ENCODE measurements around the gene MACROD2.

MACROD2 gene

DNA sequence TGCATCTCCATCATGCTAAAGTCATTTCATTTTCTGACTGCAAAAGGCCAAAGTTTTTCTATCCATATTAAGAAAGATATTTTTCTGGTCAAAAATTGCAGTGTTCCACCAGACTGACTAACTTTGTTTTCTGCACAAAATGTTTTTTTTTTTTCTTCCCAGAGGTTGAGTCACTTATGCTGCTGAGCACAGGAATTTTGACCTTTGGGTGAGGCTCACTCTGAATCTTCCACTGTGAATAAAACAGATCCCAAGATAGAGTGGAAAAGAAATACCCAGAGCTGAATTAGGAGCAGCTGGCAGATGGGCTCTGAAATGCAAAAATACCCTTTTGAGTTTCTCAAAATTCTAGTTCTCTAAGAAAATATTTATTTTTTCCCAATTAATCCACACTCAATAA is 1581.1 kb downstream of the MACROD2 start:
- DNase-seq, result no peak

DNA sequence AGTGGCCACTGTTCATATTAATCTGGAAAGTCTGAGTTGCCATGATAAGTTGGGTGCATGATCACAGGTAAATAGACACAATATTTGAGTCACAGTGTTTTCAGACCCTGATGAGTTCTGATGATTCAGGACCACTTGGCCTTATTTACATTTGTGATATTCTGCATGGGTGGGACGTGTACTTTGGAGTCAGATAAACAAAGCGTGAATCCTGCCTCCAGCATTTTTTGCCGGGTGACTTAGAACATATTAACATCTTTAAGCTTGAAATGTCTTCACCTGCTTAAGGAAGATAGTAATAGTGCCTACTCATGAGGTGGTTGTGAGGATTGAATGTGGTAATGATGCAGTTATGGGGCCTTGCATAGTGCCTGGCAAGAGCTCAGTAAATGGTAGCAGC is 1582.8 kb downstream of the MACROD2 start:
- DNase-seq, result no peak

DNA sequence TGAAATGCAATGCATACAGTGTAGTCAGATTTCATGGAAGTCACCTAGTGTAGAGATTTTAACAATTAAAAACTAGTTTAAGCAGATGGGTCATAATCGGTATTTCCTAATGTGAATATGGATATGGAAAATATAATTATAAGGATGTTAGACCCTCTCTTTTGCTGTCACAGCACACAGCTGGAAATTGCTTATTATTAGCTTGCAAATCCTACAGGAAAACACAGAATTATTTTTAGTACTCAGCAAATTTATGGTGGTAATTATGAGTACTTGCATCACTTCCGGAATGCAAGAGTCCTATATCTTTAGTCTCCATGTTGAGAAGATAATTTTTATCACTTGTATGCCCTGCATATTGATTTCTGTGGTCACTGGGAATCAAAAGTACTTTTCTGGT is 1584.4 kb downstream of the MACROD2 start:
- no peak for DNase-seq

DNA sequence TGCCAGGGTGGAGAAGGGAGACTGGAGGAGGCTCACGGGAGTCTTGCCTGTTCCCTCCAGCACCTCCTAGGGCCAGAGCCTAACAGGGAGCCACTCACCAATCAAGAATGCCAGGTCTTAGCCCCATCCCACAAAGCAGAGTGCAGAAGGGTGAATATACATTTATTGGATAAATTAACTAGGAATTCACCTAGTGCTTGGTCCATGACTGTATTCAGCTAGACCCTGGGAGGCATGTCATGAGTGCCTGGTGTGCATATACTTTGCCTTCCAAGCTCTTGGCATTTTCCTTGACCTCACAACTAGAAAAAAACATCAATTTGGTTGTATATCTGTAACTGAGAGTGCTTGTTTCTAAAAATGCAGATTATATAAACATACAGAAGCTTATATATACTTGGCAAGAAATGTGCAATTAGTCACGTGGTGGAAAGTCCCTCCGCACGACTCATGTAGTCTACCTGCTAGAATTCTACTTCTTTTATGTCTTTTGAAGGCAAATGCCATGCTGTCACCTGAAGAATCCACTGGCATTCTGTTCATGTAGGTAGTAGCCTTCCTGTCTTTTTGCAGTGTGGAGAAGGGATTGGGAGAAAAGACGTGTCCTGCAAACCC is 1586.9 kb downstream of the MACROD2 start:
- peak; percentile 71 for DNase-seq

DNA sequence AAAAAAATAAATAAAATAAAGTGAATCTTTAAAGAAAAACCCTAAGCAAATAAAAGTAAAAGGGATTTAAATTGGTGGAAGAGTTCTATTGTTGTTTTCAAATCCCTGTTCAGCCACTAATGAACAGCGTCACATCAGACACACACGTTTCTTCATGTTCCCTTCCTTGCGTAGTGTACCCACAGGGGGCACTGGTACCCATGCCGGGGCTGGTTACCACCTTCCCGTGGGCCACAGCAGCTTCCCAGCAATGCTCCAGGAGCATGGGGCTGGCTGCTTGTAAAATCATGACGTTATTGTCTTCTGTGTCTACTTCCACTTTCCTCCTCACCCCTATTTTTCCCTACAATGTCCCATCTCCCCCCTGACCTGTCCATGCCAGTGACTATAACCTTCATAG is 1589.2 kb downstream of the MACROD2 start:
- no peak for DNase-seq

DNA sequence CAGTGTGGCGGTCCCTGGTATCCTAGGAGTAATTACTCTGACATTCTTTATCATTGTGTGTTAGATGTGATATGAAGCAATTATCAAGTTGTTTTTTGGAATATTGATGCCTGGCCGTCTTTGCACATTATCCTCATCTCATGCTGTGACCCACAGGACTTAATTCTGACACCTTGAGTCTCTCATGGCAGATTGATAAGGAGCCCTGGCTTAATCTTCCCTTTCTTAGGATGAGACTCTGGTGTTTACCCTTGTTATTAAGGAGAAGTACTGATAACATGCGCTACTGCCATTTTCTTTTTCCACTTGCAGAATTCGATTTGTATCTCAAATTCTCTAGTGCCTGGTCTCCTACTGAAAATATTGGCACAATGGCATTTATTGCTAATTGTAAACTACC is 1597.8 kb downstream of the MACROD2 start:
- no peak for DNase-seq

DNA sequence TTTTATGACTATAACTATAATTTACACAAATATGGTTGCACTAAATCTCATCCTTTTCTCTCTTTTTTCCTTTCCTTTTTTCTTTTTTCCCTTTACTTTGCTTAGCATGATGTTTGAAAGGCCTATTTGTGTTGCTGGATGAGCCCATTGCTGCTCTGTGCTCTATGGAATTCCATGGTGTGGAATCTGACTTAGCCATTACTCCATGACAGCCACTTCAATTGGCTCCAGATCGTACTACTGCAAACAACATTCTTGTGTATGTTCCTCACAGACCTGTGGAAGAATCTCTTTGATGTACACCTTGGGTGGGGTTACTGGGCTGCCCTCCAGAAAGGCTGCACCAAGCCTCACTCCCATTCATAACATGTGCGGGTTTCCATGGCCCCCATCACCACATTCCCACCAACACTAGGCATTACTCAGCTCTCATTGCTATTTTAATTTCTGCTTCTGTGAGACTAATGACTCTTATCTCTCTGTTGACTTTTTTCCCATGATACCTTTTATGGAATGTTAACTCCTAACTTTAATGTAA is 1598.9 kb downstream of the MACROD2 start:
- DNase-seq, result no peak

DNA sequence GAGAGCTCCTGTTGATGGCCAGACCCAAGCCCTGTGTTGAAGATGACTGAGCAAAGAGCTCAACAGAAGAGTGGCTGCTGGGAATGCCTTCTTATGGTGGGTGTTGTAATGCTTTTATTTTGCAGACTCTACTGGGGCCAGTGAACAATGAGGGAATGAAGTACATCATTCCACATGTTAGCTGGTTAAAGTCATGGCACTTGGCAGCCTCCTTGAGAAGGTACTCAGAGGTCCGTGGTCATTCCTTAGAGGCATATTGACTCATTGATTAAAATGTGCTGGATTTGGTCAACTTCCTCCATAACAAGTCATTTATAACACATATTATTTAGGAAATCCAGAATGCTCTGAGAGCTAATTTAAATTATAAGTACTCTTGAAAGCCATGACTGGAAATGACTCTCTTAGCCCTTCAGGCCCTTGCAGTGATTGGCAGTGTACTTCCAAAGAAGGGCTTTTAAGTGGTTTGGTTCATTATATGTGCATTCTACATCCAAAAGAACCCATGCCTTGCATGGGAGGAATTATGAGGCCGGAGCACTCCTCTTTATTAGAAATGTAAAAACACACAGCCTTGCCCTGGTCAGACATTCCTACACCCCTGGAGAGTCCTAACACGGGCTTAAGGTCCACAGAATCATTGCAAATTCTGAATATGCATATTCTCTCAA is 1601.0 kb downstream of the MACROD2 start:
- DNase-seq, result no peak

DNA sequence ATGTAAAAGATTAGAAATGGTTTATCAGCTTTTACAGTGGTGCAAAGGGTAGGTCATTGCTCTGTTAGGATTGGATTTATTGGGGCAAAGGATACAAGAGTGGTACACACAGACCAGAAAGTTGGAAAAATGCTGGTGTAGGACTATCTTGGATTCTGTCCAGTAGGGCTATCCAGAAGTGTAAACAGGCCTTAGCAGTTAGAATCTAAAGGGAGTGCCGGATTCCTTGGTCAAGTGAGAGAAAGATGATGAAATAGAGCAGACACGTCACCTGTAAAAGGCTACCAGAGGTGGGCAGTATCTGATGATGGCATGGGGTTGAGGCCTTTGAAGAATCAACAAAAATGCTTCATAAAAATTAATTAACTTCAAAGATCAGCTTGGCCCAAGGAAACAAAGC is 1602.0 kb downstream of the MACROD2 start:
- DNase-seq, result no peak

DNA sequence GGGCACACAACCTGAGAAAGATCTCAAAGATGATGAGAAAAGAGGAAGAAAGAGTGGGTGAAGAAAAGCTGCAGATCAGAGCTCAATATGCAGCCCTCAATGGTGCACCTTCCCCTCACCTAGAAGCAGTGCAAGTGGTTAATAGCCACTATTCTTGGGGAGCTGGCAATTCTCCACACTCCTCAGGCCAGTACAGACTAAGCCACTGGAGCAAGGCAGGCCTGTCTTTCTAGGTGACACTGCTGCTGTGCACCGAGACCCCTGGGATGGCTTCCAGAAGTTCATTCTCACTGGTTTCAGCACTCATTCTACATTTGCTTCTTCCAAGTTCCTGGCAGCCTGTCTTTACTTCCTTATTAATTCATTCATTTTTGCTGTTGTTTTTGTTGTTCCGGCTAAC is 1604.6 kb downstream of the MACROD2 start:
- no peak for DNase-seq

DNA sequence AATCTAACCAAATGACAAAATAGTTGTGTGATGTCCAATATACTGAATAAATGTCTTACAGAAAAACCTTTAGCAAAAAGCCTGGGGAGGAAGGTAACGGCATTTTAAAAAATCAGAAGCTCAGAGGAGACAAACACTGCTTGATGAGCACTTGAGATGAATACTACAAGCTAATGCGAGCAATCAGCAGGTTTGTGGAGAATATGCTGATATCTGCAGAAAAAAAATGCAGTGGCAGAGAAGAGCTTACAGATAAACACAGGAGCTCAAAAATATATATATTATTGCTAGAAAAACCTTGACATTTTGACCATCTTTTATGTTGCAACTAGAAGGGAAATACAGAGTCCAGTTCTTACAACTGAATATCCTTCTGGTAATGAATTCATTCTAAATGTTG is 1605.2 kb downstream of the MACROD2 start:
- DNase-seq, result no peak

DNA sequence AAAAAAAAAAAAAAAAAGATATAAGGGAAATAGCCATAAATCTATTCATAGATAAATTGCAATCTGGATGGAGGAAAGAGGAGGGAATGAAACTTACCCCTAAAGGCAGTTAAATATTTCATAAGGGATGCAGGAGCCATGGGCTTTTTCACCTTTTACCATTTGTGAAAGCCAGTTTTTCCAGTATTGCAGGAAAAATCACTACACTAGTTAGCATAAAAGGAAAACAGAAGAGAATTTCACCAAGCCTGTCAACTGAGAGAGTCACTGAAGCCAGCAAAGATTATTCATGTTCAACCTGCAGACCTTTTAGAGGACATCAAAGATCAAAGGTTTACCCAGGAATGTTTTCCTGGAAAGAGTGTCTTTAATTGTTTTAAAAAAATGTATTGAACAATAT is 1608.2 kb downstream of the MACROD2 start:
- no peak for DNase-seq

DNA sequence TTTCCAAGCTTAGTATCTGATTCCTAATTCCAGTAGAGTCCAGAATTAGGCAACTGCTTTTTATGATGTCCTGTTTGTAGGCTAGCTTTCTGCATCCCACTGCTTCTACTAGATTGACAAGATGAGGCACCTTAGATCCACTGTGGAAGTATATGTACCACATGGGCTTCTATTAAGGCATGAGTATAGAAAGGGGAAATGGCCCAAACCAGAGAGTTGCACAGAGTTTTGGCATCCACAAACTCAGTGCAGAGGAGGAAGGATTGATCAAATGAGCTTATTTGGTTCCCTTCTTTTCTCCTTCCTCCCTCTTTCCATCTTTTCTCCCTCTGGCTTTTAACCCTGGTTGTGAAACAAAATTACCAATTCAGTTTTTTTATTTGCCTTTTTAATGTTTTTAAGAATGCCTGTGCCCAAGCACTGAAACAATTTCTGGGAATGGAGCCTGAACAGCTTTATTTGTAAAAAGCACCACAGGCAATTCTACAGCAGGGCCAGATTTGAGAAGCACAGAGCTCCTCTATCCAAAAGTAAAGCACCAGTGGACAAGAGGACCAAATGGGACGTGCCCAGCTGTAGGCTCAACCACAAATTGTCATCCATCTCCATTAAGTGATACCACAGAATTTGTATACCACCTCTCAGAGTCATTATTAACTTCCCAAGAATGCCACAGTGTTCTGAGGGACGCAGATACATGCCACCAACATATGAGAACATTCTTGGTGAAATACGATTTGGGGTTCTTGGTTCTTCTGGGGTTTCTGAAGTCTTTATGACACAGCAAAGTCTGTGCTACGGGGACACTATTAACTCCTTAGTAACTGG is 1608.9 kb downstream of the MACROD2 start:
- no peak for DNase-seq

DNA sequence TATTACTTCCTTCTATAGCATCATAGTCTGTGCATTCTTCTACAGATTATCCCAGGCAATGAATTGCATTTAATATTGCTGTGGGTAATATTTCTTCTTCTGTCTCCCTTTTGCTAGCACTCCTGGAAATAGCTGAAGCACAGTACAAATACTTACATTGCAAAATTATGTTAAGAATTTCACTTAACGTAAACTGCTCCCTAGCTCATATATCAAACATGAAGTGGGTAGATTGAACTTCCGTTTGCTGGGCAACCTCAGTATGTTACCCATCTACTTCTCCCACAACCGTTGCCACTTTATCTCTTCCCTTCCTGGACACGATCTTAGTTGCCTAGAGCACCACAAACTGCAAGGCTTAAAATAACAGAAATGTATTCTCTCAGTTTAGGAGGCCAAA is 1614.6 kb downstream of the MACROD2 start:
- DNase-seq, result peak; percentile 2

DNA sequence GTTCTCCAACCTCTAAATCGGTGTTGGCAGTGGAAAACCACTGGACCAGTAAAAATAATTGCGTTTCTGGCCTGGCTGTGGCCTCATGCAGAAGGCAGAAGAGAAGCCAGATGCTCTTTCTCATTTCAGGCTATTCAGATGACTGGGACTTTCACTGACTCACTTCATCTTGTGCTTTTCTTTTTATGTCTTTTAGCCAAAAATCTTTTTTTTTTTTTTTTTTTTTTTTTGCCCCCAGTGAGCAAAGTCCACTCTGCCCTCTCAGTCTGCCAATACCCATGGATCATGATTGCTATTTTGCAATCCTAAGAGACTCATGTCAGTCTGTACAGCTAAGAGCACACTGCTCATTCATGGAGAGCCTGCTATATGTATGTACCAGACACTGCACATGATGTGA is 1615.5 kb downstream of the MACROD2 start:
- no peak for DNase-seq

DNA sequence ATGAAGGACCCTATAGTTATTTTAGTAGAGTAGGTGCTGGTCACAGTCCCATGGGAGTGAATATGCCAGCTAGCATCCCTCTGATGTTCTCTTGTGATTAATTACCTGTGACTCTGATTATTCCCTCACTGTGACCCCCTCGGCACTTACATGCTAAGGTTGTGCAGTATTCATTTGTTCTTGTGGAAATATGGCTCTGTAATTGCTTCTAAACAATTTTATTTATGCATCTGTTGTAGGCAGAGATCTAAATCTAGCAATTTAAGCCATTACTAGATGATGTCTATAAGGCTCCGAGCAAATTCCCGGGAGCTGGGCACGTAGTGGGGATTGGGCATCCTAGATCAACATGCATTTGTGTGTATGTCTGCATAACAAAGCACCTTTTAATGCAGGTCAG is 1616.2 kb downstream of the MACROD2 start:
- DNase-seq, result no peak

DNA sequence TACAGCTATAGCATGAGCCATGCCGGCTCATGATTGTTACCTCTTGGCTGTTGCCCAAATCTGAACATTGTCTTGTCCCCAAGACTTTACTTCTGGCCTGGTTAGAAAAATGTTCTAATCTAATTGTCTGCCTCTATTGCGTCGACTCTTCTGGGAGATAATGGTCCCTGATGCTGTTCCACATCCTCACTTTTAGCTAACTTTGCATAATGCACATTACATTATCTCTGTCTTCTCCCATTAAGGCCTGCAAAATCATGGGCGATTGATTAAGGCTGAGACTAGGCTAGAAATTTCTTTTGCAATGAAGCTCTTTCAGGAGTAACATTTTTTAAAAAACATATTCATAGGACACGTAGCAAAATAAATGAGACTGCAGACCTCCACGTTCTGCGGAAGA is 1616.9 kb downstream of the MACROD2 start:
- no peak for DNase-seq

DNA sequence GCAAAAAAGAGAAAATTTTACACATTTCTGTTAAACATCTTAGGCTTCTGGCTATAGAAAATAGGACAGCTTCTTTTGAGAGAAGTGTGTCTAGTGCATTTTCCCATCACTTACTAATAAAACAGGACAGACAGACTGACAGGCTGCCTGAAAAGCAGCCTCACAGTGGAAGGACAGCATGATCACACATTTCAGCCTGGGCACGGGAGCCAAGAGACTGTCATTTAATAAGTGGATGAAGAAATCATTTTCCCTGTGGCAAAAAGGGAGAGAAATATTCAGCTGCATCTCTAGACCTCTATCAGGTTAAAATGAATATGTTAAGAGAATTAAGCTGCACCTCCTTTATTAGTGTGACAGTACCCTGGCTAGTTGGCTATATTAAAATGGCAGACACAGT is 1617.5 kb downstream of the MACROD2 start:
- no peak for DNase-seq

DNA sequence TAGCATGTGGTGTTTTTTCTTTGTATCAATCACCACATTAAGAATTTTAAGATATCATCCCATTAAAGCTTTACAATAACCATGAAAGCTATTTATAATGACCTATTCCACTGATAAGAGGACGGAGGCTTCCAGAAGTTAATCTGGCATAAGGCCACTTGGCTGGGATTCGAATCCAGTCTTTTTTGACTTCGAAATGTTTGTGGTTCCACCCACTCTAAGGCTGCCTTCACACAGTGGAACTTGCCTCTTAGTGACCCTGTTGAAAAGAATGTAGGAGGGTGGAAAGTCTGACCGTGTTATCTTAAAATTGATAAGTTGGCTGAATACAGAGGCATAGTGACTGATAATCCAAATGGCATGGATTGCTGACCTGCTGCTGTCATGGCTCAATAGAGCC is 1618.2 kb downstream of the MACROD2 start:
- no peak for DNase-seq

DNA sequence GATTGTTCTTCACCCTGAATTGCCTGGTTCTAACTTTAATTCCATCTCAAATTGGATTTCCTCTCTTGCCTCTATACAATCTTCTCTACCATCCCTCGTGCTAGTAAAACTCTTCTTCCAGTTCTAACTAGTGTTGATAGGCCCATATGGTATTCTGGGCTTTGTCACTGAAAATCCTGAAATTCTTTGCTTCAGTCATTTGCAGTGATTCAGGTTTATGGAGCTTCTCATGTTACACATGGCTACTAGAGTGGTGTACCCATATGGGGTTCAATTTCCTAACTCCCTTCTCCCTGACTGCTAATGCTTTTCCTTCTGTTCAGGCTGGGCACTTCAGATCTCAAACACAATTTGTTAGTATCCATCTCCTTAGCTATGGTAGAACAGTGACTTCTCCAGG is 1621.3 kb downstream of the MACROD2 start:
- DNase-seq, result peak; percentile 62

DNA sequence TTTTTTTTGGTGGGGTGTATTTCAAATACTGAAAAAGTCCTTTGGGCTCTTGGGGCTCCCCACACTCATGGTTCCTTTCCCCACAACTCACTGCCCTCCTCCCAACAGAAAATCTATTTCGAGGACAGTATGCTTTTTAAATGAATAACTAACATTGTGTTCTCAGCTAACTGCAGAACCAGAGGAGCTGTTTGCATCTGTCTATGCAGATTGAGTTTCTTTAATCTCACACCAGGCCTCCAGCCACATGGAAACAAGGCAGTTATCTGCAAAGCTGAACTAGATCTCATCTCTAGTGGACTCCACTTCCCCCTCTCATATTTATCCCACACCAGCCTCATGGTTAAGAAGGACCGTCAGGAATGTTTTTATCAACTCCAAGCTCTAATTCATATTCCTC is 1622.8 kb downstream of the MACROD2 start:
- no peak for DNase-seq

DNA sequence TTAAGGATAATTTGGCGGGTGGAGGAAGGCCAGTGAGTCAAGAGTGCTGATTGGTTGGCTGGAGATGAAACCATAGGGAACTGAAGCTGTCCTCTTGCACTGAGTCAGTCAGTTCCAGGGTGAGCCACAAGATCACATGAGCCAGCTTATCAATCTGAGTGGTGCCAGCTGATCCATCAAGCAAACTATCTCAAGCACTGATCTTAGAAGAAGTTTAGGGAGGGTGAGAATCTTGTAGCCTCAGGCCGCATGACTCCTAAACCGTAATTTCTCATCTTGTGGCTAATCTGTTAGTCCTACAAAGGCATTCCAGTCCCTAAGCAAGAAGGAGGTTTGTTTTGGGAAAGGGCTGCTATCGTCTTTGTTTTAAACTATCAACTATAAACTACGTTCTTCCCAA is 1623.6 kb downstream of the MACROD2 start:
- no peak for DNase-seq

DNA sequence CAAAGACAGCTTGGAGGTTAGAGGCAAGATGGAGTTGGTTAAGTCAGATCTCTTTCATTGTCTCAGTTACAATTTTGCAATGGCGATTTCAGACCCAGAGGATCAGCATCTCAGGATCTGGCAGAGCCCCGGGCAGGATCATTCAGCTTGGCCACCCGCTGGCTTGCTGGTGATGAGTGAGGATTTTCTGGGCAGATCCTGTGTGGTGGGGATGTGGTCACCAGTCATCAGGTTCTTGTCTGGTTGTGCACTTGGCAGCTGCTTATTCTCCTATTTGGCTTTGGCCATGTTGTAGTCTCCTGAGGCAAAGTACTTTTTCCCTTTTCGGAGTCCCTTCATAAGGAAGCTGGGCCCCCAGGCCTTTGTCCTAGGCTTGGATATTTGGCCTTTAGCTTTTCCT is 1624.0 kb downstream of the MACROD2 start:
- no peak for DNase-seq

DNA sequence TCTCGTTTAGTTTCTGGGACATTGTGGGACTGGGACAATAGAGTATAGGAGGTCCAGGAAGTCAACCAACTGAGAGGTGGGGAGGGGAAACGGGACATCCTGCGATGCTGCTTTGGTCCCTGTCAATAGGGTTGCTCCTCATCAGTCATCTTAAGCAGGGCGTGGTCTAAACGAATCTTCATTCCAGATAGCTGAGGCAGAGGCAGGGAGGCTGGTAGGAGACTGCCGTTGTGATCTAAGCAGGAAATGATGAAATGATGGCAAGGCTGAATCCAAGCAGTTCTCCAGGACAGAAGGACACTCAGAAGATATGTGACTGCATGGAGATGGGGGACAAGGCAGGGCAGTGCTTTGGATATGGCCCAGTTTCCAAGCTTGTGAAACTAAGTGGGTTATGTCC is 1624.5 kb downstream of the MACROD2 start:
- peak; percentile 6 for DNase-seq
